ENCODE data around the gene PHF21A. TPM values are rescaled to one million over a fixed set of nuclear protein-coding genes. Genes with fewer than 3 reads are reported as not detected.

PHF21A gene
- total RNA-seq, 3 donors from 2014 or later = 13.4 to 20.3 (median 17.6) TPM

- Mint-ChIP-seq H3K4me3 (peak overlapping the region; percentile 70), H3K36me3 (ENCODE audit: insufficient read depth) (no peaks in the 10 kb centered on the region), H3K27me3 (ENCODE audit: low read depth) (peaks cover 14% of the 10 kb centered on the region), H3K9me3 (no peaks in the 10 kb centered on the region), H3K4me1 (ENCODE audit: low read depth) (peaks cover 43% of the 10 kb centered on the region)
- ATAC-seq (no peak), DNase-seq (no peak)
Observed at GRCh38 chr11:45920531-45921477, 200.4 kb downstream of the PHF21A start.

DNA sequence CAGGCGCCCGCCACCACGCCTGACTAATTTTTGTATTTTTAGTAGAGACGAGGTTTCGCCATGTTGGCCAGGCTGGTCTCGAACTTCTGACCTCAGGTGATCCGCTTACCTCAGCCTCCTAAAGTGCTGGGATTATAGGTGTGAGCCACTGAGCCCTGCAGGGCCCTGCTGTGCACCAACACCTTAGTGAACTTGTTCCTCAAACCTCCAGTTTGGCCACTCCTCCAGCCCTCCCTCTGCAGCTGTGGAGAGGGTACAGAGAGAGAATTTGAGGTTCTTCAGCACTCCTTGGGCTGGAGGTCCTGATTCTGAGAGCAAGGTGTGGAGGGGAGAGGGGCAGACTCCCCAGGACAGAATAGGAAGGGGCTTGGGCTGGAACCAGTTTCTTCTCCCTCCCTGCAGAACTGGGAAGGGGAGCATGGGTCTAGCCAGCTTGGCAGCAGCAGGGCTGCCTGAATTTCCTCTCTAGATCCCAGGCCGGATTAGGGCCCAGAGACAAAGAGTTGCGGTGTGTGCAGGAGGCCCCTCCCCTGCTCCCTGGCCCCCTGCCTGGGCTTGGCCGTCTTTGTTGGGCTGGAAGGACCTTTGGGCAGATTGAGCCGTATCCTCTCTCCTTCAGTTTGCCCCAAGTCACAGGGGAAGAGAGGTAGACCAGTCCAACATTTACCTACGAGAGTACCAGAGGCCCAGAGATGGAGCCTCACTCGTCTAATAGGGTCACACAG is 201.3 kb downstream of the PHF21A start:
- ATAC-seq (no peak), DNase-seq (no peak)
- peak overlapping the region; percentile 96 for H3K4me3 Mint-ChIP-seq
- H3K36me3 Mint-ChIP-seq (ENCODE audit: insufficient read depth) = peaks cover 2% of the 10 kb centered on the region
- H3K9me3 Mint-ChIP-seq = no peaks in the 10 kb centered on the region
- H3K4me1 Mint-ChIP-seq (ENCODE audit: low read depth) = peaks cover 47% of the 10 kb centered on the region
- peaks cover 14% of the 10 kb centered on the region for H3K27me3 Mint-ChIP-seq (ENCODE audit: low read depth)

- peaks cover 5% of the 10 kb centered on the region for H3K36me3 Mint-ChIP-seq (ENCODE audit: insufficient read depth)
- H3K27me3 Mint-ChIP-seq (ENCODE audit: low read depth) = peaks cover 10% of the 10 kb centered on the region
- DNase-seq (no peak), ATAC-seq (no peak)
- no peaks in the 10 kb centered on the region for H3K9me3 Mint-ChIP-seq
- peaks cover 45% of the 10 kb centered on the region for H3K4me1 Mint-ChIP-seq (ENCODE audit: low read depth)
- H3K4me3 Mint-ChIP-seq = peak overlapping the region; percentile 96
Observed at GRCh38 chr11:45918962-45919675, 202.1 kb downstream of the PHF21A start.

- H3K36me3 Mint-ChIP-seq (ENCODE audit: insufficient read depth) = peaks cover 9% of the 10 kb centered on the region
- H3K4me3 Mint-ChIP-seq = peak overlapping the region; percentile 96
- peaks cover 43% of the 10 kb centered on the region for H3K4me1 Mint-ChIP-seq (ENCODE audit: low read depth)
- ATAC-seq (peak; percentile 25 to 30), DNase-seq (peak; percentile 38)
- H3K9me3 Mint-ChIP-seq = no peaks in the 10 kb centered on the region
- H3K27me3 Mint-ChIP-seq (ENCODE audit: low read depth) = peaks cover 8% of the 10 kb centered on the region
Observed at GRCh38 chr11:45918331-45918941, 202.8 kb downstream of the PHF21A start.

DNA sequence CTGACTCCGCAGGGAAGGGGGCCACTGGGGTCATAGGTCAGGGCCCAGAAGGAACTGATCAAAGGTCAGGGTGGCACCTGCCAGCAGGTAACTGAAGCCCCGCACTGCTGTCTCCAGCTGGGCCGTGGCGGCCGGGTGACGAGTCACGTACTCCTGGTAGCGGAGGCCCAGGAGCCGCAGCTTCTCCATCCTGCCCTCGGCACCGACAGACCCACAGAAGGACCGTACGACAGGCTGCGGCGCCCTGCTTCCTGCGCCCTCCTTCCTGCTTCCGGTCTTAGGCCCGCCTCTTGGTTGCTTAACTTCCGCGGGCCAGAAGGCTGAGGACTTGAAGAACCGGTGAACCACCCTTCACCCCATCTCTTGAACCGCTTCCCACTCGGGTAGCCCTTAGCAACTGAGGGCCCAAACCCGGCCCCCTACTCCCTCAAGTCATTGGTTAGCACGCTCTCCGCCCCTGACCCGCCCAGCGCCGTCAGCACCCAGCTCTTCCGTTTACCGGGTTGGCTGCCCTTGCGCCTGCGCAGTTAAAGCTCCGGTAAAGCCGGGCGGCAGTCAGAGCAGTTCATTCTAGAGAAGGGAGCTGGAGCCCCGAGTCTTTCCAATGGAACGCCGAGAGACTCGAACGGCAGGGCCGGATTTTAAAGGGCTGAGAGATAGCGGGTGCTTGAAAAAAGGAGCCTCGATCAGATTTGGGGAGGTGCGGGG is 203.5 kb downstream of the PHF21A start, which contains the start of gene PEX16:
PEX16 (minus strand) TSS at position 255 of the 708 bp plus-strand sequence; CDS start at position 189, 66 bp downstream.
- ATAC-seq (peak; percentile 89 to 94), DNase-seq (peak; percentile 87)
- H3K36me3 Mint-ChIP-seq (ENCODE audit: insufficient read depth) = peaks cover 9% of the 10 kb centered on the region
- H3K27me3 Mint-ChIP-seq (ENCODE audit: low read depth) = peaks cover 5% of the 10 kb centered on the region
- H3K4me1 Mint-ChIP-seq (ENCODE audit: low read depth) = peaks cover 40% of the 10 kb centered on the region
- H3K9me3 Mint-ChIP-seq = no peaks in the 10 kb centered on the region
- peak within 1 kb of the TSS; percentile 96 for H3K4me3 Mint-ChIP-seq

GRCh38 chr11:45917286-45917622 is 204.0 kb downstream of the PHF21A start:
- no peak for ATAC-seq
- Mint-ChIP-seq H3K27me3 (ENCODE audit: low read depth) (peaks cover 5% of the 10 kb centered on the region), H3K9me3 (no peaks in the 10 kb centered on the region), H3K4me1 (ENCODE audit: low read depth) (peaks cover 40% of the 10 kb centered on the region), H3K36me3 (ENCODE audit: insufficient read depth) (peaks cover 9% of the 10 kb centered on the region), H3K4me3 (peak overlapping the region; percentile 96)
- DNase-seq = no peak

DNA sequence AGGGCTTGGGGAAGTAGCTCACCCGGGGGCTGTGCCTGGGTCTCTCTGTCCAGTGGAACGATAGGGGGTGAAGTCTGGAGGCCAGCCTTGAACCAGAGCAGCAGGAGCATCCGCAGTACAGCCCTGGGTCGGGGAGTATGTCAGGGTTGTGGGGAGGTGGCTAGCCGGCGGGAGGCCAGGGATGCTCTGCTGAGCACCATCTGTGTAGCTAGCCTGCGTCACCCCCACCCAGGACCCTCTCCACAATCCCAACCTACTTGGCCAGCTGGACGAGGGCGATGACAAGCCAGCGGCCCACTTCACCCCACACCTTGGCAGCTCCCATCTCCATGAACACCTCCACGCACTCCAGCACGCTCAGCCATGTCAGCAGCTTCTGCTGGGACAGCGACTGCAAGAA is 205.8 kb downstream of the PHF21A start:
- H3K27me3 Mint-ChIP-seq (ENCODE audit: low read depth) = no peaks in the 10 kb centered on the region
- DNase-seq = no peak
- peaks cover 17% of the 10 kb centered on the region for H3K36me3 Mint-ChIP-seq (ENCODE audit: insufficient read depth)
- no peak for ATAC-seq
- H3K9me3 Mint-ChIP-seq = no peaks in the 10 kb centered on the region
- peaks cover 35% of the 10 kb centered on the region for H3K4me1 Mint-ChIP-seq (ENCODE audit: low read depth)
- H3K4me3 Mint-ChIP-seq = peak overlapping the region; percentile 96

DNA sequence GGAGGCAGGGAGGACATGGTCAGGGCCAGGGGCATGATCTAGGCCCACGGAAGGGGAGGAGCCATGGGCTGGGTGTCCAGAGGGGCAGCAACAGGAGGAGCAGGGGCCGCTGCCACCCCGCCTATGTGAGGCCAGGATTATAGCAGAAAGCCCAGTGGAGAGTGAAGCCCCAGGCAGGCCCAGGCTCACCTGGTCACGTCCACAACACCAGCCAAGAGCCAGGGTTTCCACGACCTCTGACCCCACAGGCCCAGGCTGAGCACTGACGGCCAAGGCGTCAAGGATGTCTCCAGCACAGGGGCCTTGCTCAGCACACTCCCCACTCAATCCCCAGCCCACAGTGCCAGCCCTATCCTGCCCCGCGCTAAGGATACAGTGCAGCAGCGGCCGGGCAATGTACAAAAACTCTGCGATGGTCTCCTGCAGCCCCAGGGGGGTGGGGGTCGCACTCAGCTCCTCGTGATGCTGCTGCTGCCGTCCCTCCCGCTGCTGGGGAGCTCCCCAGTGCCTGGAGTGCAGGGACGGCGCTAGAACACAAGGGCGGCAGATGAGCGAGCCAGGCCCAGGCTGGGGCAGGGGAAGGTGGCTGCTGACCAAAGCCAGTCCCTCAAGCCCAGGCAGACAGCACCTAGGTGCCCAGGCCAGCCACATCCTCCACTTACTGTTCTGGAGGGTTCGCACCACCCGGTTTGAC is 207.2 kb downstream of the PHF21A start:
- Mint-ChIP-seq H3K9me3 (no peaks in the 10 kb centered on the region), H3K36me3 (ENCODE audit: insufficient read depth) (peaks cover 18% of the 10 kb centered on the region), H3K4me1 (ENCODE audit: low read depth) (peaks cover 23% of the 10 kb centered on the region), H3K4me3 (peak overlapping the region; percentile 11), H3K27me3 (ENCODE audit: low read depth) (no peaks in the 10 kb centered on the region)
- DNase-seq (no peak), ATAC-seq (no peak)

GRCh38 chr11:45913514-45913913 is 207.7 kb downstream of the PHF21A start:
- Mint-ChIP-seq H3K27me3 (ENCODE audit: low read depth) (no peaks in the 10 kb centered on the region), H3K4me3 (no peak overlapping the region), H3K9me3 (no peaks in the 10 kb centered on the region), H3K36me3 (ENCODE audit: insufficient read depth) (peaks cover 18% of the 10 kb centered on the region), H3K4me1 (ENCODE audit: low read depth) (peaks cover 18% of the 10 kb centered on the region)
- DNase-seq = no peak
- ATAC-seq = no peak

GRCh38 chr11:45910623-45911022 is 210.6 kb downstream of the PHF21A start:
- ATAC-seq = no peak
- DNase-seq = no peak
- no peaks in the 10 kb centered on the region for H3K9me3 Mint-ChIP-seq
- H3K27me3 Mint-ChIP-seq (ENCODE audit: low read depth) = no peaks in the 10 kb centered on the region
- peaks cover 18% of the 10 kb centered on the region for H3K36me3 Mint-ChIP-seq (ENCODE audit: insufficient read depth)
- no peak overlapping the region for H3K4me3 Mint-ChIP-seq
- H3K4me1 Mint-ChIP-seq (ENCODE audit: low read depth) = peaks cover 11% of the 10 kb centered on the region

- Mint-ChIP-seq H3K4me1 (ENCODE audit: low read depth) (peaks cover 10% of the 10 kb centered on the region), H3K9me3 (no peaks in the 10 kb centered on the region), H3K27me3 (ENCODE audit: low read depth) (no peaks in the 10 kb centered on the region), H3K4me3 (no peak overlapping the region), H3K36me3 (ENCODE audit: insufficient read depth) (peaks cover 16% of the 10 kb centered on the region)
- ATAC-seq (no peak), DNase-seq (no peak)
Observed at GRCh38 chr11:45909594-45910475, 211.4 kb downstream of the PHF21A start.

DNA sequence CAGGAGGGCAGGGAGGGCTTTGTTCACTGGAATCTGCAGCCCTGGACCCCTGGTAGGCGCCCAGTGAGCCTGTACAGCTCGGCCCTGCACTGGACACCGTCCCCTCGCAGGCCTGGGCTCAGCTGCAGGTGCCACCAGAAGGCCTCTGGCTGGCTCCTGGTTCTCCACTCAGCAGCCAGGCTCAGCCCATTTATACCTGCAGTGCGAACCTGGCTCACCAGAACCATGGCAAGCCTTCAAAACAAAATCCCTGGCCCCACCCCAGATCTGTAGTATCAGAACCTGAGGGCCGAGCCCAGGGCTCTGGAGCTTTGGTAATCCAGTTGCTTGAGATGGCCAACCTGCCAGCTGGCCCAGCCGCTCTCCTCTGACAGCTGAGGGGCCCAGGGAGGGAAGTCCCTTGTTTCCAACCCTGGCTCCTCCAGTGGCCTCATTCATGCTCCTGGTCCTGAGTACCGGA is 213.3 kb downstream of the PHF21A start:
- Mint-ChIP-seq H3K9me3 (no peaks in the 10 kb centered on the region), H3K4me3 (no peak overlapping the region), H3K4me1 (ENCODE audit: low read depth) (peaks cover 9% of the 10 kb centered on the region), H3K36me3 (ENCODE audit: insufficient read depth) (peaks cover 9% of the 10 kb centered on the region), H3K27me3 (ENCODE audit: low read depth) (no peaks in the 10 kb centered on the region)
- DNase-seq = no peak
- no peak for ATAC-seq
